GM12864 (cell line): ENCODE data around the gene FAM174B.

Experiments
- DNase-seq: peaks from one replicate; pipeline ENCODE4 v3.0.0-alpha.2; 2011; ENCODE audit warnings: low read depth
- H3K4me3 ChIP-seq: 2 replicates; pipeline ENCODE4 v1.5.1; 2011; ENCODE audit warnings: mild to moderate bottlenecking, low read depth, low read length, control low read depth
- TF ChIP-seq, protein P1 (sequence below): IDR thresholded peaks from 2 replicates; pipeline ENCODE4 v1.5.1; 2011; ENCODE audit warnings: low read depth, mild to moderate bottlenecking, moderate library complexity, low read length, control low read depth, inconsistent platforms; ENCODE audit errors: missing control alignments

FAM174B gene

DNA sequence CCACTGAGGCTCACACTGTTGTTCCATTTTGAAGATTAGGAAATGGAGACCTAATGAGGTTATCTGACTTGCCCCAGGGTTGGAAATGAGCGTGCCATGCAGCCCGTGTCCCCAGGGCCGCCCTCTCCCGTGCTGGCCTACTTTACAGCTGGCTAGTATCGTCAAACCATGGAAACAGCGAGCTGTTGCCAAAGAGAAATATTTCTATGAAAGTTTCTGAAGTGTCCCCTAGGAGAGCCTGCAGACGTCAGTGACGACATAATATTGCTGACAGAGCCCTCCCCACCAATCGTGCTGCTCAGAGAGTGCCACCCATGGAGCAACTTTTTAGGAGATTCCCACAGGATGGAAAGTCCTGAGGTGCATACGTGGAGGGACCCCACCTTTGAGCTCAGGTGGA lies 11.2 kb upstream of the FAM174B start:
- TF ChIP-seq, protein P1, sequence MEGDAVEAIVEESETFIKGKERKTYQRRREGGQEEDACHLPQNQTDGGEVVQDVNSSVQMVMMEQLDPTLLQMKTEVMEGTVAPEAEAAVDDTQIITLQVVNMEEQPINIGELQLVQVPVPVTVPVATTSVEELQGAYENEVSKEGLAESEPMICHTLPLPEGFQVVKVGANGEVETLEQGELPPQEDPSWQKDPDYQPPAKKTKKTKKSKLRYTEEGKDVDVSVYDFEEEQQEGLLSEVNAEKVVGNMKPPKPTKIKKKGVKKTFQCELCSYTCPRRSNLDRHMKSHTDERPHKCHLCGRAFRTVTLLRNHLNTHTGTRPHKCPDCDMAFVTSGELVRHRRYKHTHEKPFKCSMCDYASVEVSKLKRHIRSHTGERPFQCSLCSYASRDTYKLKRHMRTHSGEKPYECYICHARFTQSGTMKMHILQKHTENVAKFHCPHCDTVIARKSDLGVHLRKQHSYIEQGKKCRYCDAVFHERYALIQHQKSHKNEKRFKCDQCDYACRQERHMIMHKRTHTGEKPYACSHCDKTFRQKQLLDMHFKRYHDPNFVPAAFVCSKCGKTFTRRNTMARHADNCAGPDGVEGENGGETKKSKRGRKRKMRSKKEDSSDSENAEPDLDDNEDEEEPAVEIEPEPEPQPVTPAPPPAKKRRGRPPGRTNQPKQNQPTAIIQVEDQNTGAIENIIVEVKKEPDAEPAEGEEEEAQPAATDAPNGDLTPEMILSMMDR = no peak
- no peak overlapping the region for H3K4me3 ChIP-seq
- no peak for DNase-seq

GRCh38 chr15:92665100-92665555 lies 9.6 kb upstream of the FAM174B start:
- no peak for DNase-seq
- no peak overlapping the region for H3K4me3 ChIP-seq
- TF ChIP-seq, protein P1 = no peak

GRCh38 chr15:92664178-92664900 lies 8.8 kb upstream of the FAM174B start:
- TF ChIP-seq, protein P1 = no peak
- no peak for DNase-seq
- no peak overlapping the region for H3K4me3 ChIP-seq

DNA sequence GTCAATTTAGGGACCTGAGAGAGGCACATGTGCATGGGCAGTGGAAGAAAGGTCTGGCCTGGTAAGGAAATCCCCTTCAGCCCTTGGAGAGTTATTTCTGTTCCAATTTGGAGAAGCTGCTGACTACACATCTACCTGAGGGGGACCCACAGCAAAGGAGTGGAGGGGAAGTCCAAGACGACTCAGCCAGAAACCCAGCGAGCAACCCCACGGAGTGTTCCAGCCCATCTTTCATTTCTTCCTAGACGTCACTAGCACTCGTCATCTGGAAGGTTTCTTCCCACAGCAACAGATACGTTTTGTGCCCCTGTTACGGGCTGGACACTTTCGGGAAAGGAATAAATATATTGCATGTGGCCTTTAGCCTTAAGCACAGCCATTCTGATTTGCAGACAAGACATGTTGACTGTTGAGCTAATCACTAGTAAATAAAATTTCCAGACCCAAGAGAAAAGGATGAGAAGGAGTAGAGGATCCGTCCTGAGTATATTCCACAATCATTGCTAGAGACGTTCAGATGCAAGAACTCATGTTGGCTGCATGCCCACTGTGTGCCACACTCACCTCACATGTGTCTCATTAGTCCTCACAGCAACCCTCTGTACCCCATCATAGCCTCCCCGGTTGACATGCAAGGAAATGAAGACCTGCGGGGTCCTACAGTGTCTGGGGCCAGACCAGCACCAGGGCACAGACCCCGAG lies 7.8 kb upstream of the FAM174B start:
- peak; percentile 61 for DNase-seq
- no peak overlapping the region for H3K4me3 ChIP-seq
- TF ChIP-seq, protein P1 = no peak

GRCh38 chr15:92662762-92663161 lies 7.2 kb upstream of the FAM174B start:
- H3K4me3 ChIP-seq = no peak overlapping the region
- TF ChIP-seq, protein P1 = no peak
- no peak for DNase-seq

- TF ChIP-seq, protein P1 = no peak
- DNase-seq = no peak
- no peak overlapping the region for H3K4me3 ChIP-seq
Observed at GRCh38 chr15:92661956-92662355, 6.4 kb upstream of the FAM174B start.
